ENCODE data around the gene EN1.

DNA sequence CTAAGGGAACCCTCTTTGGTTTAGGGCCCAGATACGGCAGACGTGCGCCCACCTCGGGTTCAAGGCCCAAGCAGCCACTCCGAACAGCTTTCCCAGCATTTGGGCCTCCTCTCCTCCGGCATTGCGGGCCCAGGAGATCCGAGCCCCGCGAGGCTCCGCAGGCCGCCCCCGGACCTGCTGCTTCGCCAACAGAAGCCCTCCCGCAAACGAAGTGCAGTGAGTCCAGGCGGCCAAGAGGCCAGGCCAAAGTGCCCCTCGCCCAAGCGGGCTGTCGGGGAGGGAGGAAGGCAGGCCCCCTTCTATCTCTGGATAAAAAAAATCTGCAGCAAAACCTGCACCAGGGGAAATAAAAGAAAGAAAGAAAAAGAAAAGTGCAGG lies 6.0 kb downstream of the EN1 start:
- TF ChIP-seq POLR2A (IDR thresholded peaks at IDR 0.05), result no peak
- no peak for TF ChIP-seq POLR2AphosphoS5 (IDR thresholded peaks at IDR 0.05)

All from transverse colon (tissue), 3 donors.